ENCODE measurements around the gene MYH6.

Gene MYH6

GRCh38 chr14:23442721-23443356, 34.8 kb upstream of the MYH6 start:
- H3K4me3 ChIP-seq (ENCODE audit: control insufficient read depth, low read depth, low read length), result no peak overlapping the region
- TF ChIP-seq CTCF (conservative IDR thresholded peaks at IDR 0.05; ENCODE audit: control insufficient read depth, insufficient read depth, low read depth, low read length), result no peak
- DNase-seq (ENCODE audit: low read depth), result no peak

GRCh38 chr14:23441076-23441475, 33.0 kb upstream of the MYH6 start:
- TF ChIP-seq CTCF (conservative IDR thresholded peaks at IDR 0.05; ENCODE audit: control insufficient read depth, insufficient read depth, low read depth, low read length), result no peak
- no peak overlapping the region for H3K4me3 ChIP-seq (ENCODE audit: control insufficient read depth, low read depth, low read length)
- peak; percentile 9 for DNase-seq (ENCODE audit: low read depth)

GRCh38 chr14:23439107-23439835, 31.2 kb upstream of the MYH6 start:
- no peak for TF ChIP-seq CTCF (conservative IDR thresholded peaks at IDR 0.05; ENCODE audit: control insufficient read depth, insufficient read depth, low read depth, low read length)
- no peak overlapping the region for H3K4me3 ChIP-seq (ENCODE audit: control insufficient read depth, low read depth, low read length)
- no peak for DNase-seq (ENCODE audit: low read depth)

- DNase-seq (ENCODE audit: low read depth), result no peak
- H3K4me3 ChIP-seq (ENCODE audit: control insufficient read depth, low read depth, low read length), result no peak overlapping the region
- no peak for TF ChIP-seq CTCF (conservative IDR thresholded peaks at IDR 0.05; ENCODE audit: control insufficient read depth, insufficient read depth, low read depth, low read length)
Observed at GRCh38 chr14:23438101-23438971, 30.3 kb upstream of the MYH6 start.

GRCh38 chr14:23437133-23438100, 29.3 kb upstream of the MYH6 start:
- no peak for TF ChIP-seq CTCF (conservative IDR thresholded peaks at IDR 0.05; ENCODE audit: control insufficient read depth, insufficient read depth, low read depth, low read length)
- H3K4me3 ChIP-seq (ENCODE audit: control insufficient read depth, low read depth, low read length), result no peak overlapping the region

More at GRCh38 chr14:23437133-23438100, 29.3 kb upstream of the MYH6 start:
- DNase-seq (ENCODE audit: low read depth), result no peak

Measured in fibroblast of mammary gland (primary cell).